A673 (cell line): ENCODE data around the gene CCDC73.

ENCODE experiments used
- EZH2 ChIP-seq: fragments of 200-600 bp; sonication (generic); IDR thresholded peaks from 2 replicates; pipeline ENCODE4 v1.6.1; 2017; ENCODE audit warnings: borderline replicate concordance, low read depth, mild to moderate bottlenecking, mixed read lengths, antibody characterized with exemption, low read length; ENCODE audit not compliant: poor library complexity, severe bottlenecking
- TF ChIP-seq, protein P1 (sequence below): fragments of 300-800, 200-600 bp; sonication (generic); conservative IDR thresholded peaks from 2 replicates; pipeline ENCODE4 v1.5.1; 2017; ENCODE audit warnings: low read depth, mild to moderate bottlenecking, antibody characterized with exemption, low read length, moderate library complexity, mixed read lengths

DNA sequence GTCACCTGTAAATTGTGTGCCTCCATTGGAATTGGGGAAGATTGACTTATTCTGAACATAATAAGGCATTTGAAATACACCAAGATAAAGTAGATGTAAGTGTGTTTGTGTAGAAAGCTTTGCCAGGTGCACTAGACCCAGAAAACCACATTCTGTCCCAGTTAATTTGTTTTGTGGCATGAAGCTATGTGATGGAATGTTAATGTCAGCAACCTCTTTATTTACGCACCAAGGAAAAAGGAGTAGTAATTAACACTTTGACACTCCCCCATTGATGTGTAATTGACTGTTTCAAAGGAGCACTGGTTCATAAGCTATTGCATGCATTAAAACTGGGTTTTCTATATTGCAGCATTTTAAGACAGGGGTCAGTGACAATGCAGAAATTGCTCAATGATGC, 196.5 kb downstream of the CCDC73 start:
- no peak for TF ChIP-seq EZH2
- TF ChIP-seq, protein P1, sequence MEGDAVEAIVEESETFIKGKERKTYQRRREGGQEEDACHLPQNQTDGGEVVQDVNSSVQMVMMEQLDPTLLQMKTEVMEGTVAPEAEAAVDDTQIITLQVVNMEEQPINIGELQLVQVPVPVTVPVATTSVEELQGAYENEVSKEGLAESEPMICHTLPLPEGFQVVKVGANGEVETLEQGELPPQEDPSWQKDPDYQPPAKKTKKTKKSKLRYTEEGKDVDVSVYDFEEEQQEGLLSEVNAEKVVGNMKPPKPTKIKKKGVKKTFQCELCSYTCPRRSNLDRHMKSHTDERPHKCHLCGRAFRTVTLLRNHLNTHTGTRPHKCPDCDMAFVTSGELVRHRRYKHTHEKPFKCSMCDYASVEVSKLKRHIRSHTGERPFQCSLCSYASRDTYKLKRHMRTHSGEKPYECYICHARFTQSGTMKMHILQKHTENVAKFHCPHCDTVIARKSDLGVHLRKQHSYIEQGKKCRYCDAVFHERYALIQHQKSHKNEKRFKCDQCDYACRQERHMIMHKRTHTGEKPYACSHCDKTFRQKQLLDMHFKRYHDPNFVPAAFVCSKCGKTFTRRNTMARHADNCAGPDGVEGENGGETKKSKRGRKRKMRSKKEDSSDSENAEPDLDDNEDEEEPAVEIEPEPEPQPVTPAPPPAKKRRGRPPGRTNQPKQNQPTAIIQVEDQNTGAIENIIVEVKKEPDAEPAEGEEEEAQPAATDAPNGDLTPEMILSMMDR: no peak
